ENCODE measurements around the gene UGP2.
A peak's percentile ranks its signal among the peaks of the same experiment; 100 is the strongest.
"Not testable (repeated sequence)": the region's sequence is repeated elsewhere in the genome, so short reads cannot be mapped to it uniquely, and the experiment has no call there.

Gene UGP2

GRCh38 chr2:63840081-63840784, 1.5 kb upstream of the UGP2 start:
- DNase-seq (ENCODE audit: low read depth in 2 of 2) = no peak

GRCh38 chr2:63840785-63841253, 877 bp upstream of the UGP2 start:
- peak; percentile 96 to 98 for DNase-seq (ENCODE audit: low read depth in 2 of 2)

- no peak for DNase-seq (ENCODE audit: low read depth in 2 of 2)
These were observed 709 bp downstream of the UGP2 start for GRCh38 chr2:63842149-63843061.

GRCh38 chr2:63843093-63843492, 1.4 kb downstream of the UGP2 start:
- no peak for DNase-seq (ENCODE audit: low read depth in 2 of 2)

- no peak for DNase-seq (ENCODE audit: low read depth in 2 of 2)
These were observed 2.1 kb downstream of the UGP2 start for GRCh38 chr2:63843791-63844190.

GRCh38 chr2:63844616-63845015, 2.9 kb downstream of the UGP2 start:
- no peak for DNase-seq (ENCODE audit: low read depth in 2 of 2)

- DNase-seq (ENCODE audit: low read depth in 2 of 2) = no peak
These were observed 4.2 kb downstream of the UGP2 start for GRCh38 chr2:63845866-63846265.

- DNase-seq (ENCODE audit: low read depth in 2 of 2) = no peak
These were observed 4.8 kb downstream of the UGP2 start for GRCh38 chr2:63846487-63846886.

- not testable (repeated sequence) for DNase-seq (ENCODE audit: low read depth in 2 of 2)
These were observed 5.9 kb downstream of the UGP2 start for GRCh38 chr2:63847571-63847970.

- DNase-seq (ENCODE audit: low read depth in 2 of 2) = no peak
These were observed 7.9 kb downstream of the UGP2 start for GRCh38 chr2:63849381-63850203.

- no peak for DNase-seq (ENCODE audit: low read depth in 2 of 2)
These were observed 8.5 kb downstream of the UGP2 start for GRCh38 chr2:63850204-63850571.

- DNase-seq (ENCODE audit: low read depth in 2 of 2) = no peak
These were observed 9.0 kb downstream of the UGP2 start for GRCh38 chr2:63850649-63851048.

GRCh38 chr2:63851691-63852311, 10.1 kb downstream of the UGP2 start:
- no peak for DNase-seq (ENCODE audit: low read depth in 2 of 2)

- DNase-seq (ENCODE audit: low read depth in 2 of 2) = no peak
These were observed 12.0 kb downstream of the UGP2 start for GRCh38 chr2:63853527-63854310.

- no peak for DNase-seq (ENCODE audit: low read depth in 2 of 2)
These were observed 14.0 kb downstream of the UGP2 start for GRCh38 chr2:63855418-63856302.

GRCh38 chr2:63856303-63856603, 14.6 kb downstream of the UGP2 start:
- peak; percentile 47 to 52 for DNase-seq (ENCODE audit: low read depth in 2 of 2)

- no peak for DNase-seq (ENCODE audit: low read depth in 2 of 2)
These were observed 16.6 kb downstream of the UGP2 start for GRCh38 chr2:63858291-63858690.

- DNase-seq (ENCODE audit: low read depth in 2 of 2) = peak; percentile 24 to 41
These were observed 19.6 kb downstream of the UGP2 start for GRCh38 chr2:63861220-63861822.

GRCh38 chr2:63862806-63863205, 21.1 kb downstream of the UGP2 start:
- DNase-seq (ENCODE audit: low read depth in 2 of 2) = no peak

- DNase-seq (ENCODE audit: low read depth in 2 of 2) = no peak
These were observed 22.0 kb downstream of the UGP2 start for GRCh38 chr2:63863707-63864106.

Measured in stimulated activated CD8-positive, alpha-beta memory T cell treated with anti-CD3 and anti-CD28 coated beads, Interleukin-7, amount 100 ng/mL, for 4 hours (primary cell).